Liver (tissue), 9 donors: ENCODE measurements around the gene BTBD6. TPM values are rescaled to one million over a fixed set of nuclear protein-coding genes. Genes with fewer than 3 reads are reported as not detected.

Experiments
- DNase-seq: peaks from one replicate; pipeline ENCODE4 v3.0.0-alpha.2; 2017; ENCODE audit warnings: low spot score
- H3K27ac ChIP-seq, 2 donors: one replicate each; pipeline ENCODE4 v1.7.0; 2013; ENCODE audit warnings: inconsistent platforms in 2 of 2, low read length in 2 of 2, control low read depth in 1 of 2, low read depth in 1 of 2, mild to moderate bottlenecking in 1 of 2
- H3K27me3 ChIP-seq, 4 donors: one replicate each; pipeline versions ENCODE4 v1.6.1 to v1.7.0; 2013; ENCODE audit warnings: low read length in 3 of 4, inconsistent platforms in 1 of 4, mild to moderate bottlenecking in 1 of 4, moderate library complexity in 1 of 4; ENCODE audit not compliant: control insufficient read depth in 4 of 4, insufficient read depth in 4 of 4
- H3K36me3 ChIP-seq, 4 donors: one replicate each; pipeline versions ENCODE4 v1.6.1 to v1.7.0; 2013; ENCODE audit warnings: low read length in 3 of 4, mild to moderate bottlenecking in 3 of 4, low read depth in 1 of 4, moderate library complexity in 1 of 4; ENCODE audit not compliant: control insufficient read depth in 4 of 4, insufficient read depth in 3 of 4
- H3K4me1 ChIP-seq, 4 donors: one replicate each; pipeline versions ENCODE4 v1.6.1 to v1.7.0; 2013; ENCODE audit warnings: low read length in 3 of 4, mild to moderate bottlenecking in 3 of 4, moderate library complexity in 1 of 4; ENCODE audit not compliant: control insufficient read depth in 4 of 4, insufficient read depth in 4 of 4
- H3K4me3 ChIP-seq, 3 donors: one replicate each; pipeline versions ENCODE4 v1.6.1 to v1.7.0; 2013; ENCODE audit warnings: low read length in 3 of 3, control low read depth in 1 of 3, low read depth in 1 of 3, mild to moderate bottlenecking in 1 of 3
- H3K9ac ChIP-seq, 2 donors: one replicate each; pipeline ENCODE4 v1.7.0; 2013; ENCODE audit warnings: low read length in 2 of 2, mild to moderate bottlenecking in 2 of 2, moderate library complexity in 2 of 2, control low read depth in 1 of 2, low read depth in 1 of 2
- H3K9me3 ChIP-seq, 4 donors: one replicate each; pipeline versions ENCODE4 v1.6.1 to v1.7.0; 2013; ENCODE audit warnings: low read length in 3 of 4; ENCODE audit not compliant: control insufficient read depth in 4 of 4
- ATF3 ChIP-seq: IDR thresholded peaks from 2 replicates; pipeline ENCODE4 v1.6.1; 2016; ENCODE audit warnings: antibody characterized with exemption
- CTCF ChIP-seq: fragments of 150-350 bp; IDR thresholded peaks from 2 replicates; pipeline ENCODE4 v1.5.1; 2017; ENCODE audit warnings: improper control_type of control experiment, low read depth, low read length; ENCODE audit not compliant: missing input control
- EGR1 ChIP-seq, 2 donors: IDR thresholded peaks; 2 replicates each; pipeline ENCODE4 v1.6.1; 2016 to 2018; ENCODE audit warnings: antibody characterized with exemption in 2 of 2, low read depth in 2 of 2
- FOXA1 ChIP-seq: IDR thresholded peaks from 2 replicates; pipeline ENCODE4 v1.6.1; 2016; ENCODE audit warnings: antibody characterized with exemption
- FOXA2 ChIP-seq: IDR thresholded peaks from 2 replicates; pipeline ENCODE4 v1.6.1; 2016; ENCODE audit warnings: antibody characterized with exemption
- GABPA ChIP-seq, 2 donors: IDR thresholded peaks in 1 of 2; conservative IDR thresholded peaks in 1 of 2; 2 replicates each; pipeline ENCODE4 v1.6.1; 2016; ENCODE audit warnings: antibody characterized with exemption in 2 of 2, mild to moderate bottlenecking in 1 of 2, moderate library complexity in 1 of 2
- HNF4A ChIP-seq, 2 donors: conservative IDR thresholded peaks; 2 replicates each; pipeline ENCODE4 v1.6.1; 2016; ENCODE audit warnings: antibody characterized with exemption in 2 of 2, mild to moderate bottlenecking in 2 of 2
- HNF4G ChIP-seq: IDR thresholded peaks from 2 replicates; pipeline ENCODE4 v1.6.1; 2016; ENCODE audit warnings: antibody characterized with exemption
- JUND ChIP-seq, 2 donors: IDR thresholded peaks; 2 replicates each; pipeline ENCODE4 v1.6.1; 2016; ENCODE audit warnings: antibody characterized with exemption in 2 of 2
- MAX ChIP-seq: IDR thresholded peaks from 2 replicates; pipeline ENCODE4 v1.6.1; 2016; ENCODE audit warnings: antibody characterized with exemption
- NR2F2 ChIP-seq: IDR thresholded peaks from 2 replicates; pipeline ENCODE4 v1.6.1; 2016; ENCODE audit warnings: antibody characterized with exemption
- RAD21 ChIP-seq, 2 donors: IDR thresholded peaks; 2 replicates each; pipeline ENCODE4 v1.6.1; 2016; ENCODE audit warnings: antibody characterized with exemption in 2 of 2, mild to moderate bottlenecking in 2 of 2
- REST ChIP-seq: IDR thresholded peaks from 2 replicates; pipeline ENCODE4 v1.6.1; 2016; ENCODE audit warnings: antibody characterized with exemption, mild to moderate bottlenecking
- RXRA ChIP-seq, 2 donors: IDR thresholded peaks; 2 replicates each; pipeline ENCODE4 v1.6.1; 2017 to 2018; ENCODE audit warnings: antibody characterized with exemption in 2 of 2, mild to moderate bottlenecking in 1 of 2
- SP1 ChIP-seq: IDR thresholded peaks from 2 replicates; pipeline ENCODE4 v1.6.1; 2018; ENCODE audit warnings: antibody characterized with exemption, mild to moderate bottlenecking
- TAF1 ChIP-seq: conservative IDR thresholded peaks from 2 replicates; pipeline ENCODE4 v1.6.1; 2016; ENCODE audit warnings: antibody characterized with exemption, mild to moderate bottlenecking
- YY1 ChIP-seq: IDR thresholded peaks from 2 replicates; pipeline ENCODE4 v1.6.1; 2016; ENCODE audit warnings: antibody characterized with exemption, mild to moderate bottlenecking
- ZBTB33 ChIP-seq: IDR thresholded peaks from 2 replicates; pipeline ENCODE4 v1.6.1; 2016; ENCODE audit warnings: antibody characterized with exemption
- WGBS: extraction: QIAGEN DNeasy Blood & Tissue Kit; methylation state at CpG from one replicate; pipeline ENCODE4 v1.1.7; 2013; 5-methylcytosine and 5-hydroxymethylcytosine counted together
- polyA plus RNA-seq, 2 donors: library from polyadenylated mRNA; stranded (reverse) in 1 of 2; unstranded in 1 of 2; fragments of 200-250 nt in 1 of 2; fragments of >200 nt in 1 of 2; fragmentation: Nextera tagmentation in 1 of 2; extraction: Ambion mirVana in 1 of 2; gene quantifications; one replicate each; pipeline versions ENCODE4 v1.2.1 to v1.2.3, GENCODE V29; 2013 to 2015
- total RNA-seq, 2 donors: library from RNA; depleted of rRNA; stranded (reverse); fragments of >200 nt; gene quantifications; one replicate each; pipeline ENCODE4 v1.2.3, GENCODE V29; 2014
- donor health status: healthy.
- donor health status: healthy.
- donor health status: healthy.
- donor health status: healthy.
- donor health status: healthy.

The BTBD6 gene
- total and polyA plus RNA-seq, 4 donors = 5.8 to 18.1 (median 16.7) TPM

GRCh38 chr14:105256292-105256960, 8.1 kb downstream of the BTBD6 start:
- 98% methylated on average over 19 of the region's 19 CpGs for WGBS
- H3K9me3 ChIP-seq = no peaks in the 10 kb centered on the region
- peaks cover 0 to 14% (median 4%) of the 10 kb centered on the region in 4 donors for H3K36me3 ChIP-seq
- H3K4me1 ChIP-seq = no peaks in the 10 kb centered on the region
- no peak overlapping the region for H3K9ac ChIP-seq
- no peak overlapping the region for H3K27ac ChIP-seq
- no peak for DNase-seq
- H3K27me3 ChIP-seq = no peaks in the 10 kb centered on the region
- TF ChIP-seq JUND (IDR thresholded peaks at IDR 0.05) = no peak
- no peak for TF ChIP-seq SP1
- TF ChIP-seq CTCF = no peak
- no peak for TF ChIP-seq GABPA (IDR thresholded peaks at IDR 0.05 in 1 of 2, conservative IDR thresholded peaks at IDR 0.05 in 1 of 2)
- no peak for TF ChIP-seq FOXA1
- no peak overlapping the region for H3K4me3 ChIP-seq

- Histone ChIP-seq H3K27me3 (no peaks in the 10 kb centered on the region), H3K4me1 (no peaks in the 10 kb centered on the region), H3K9ac (no peak overlapping the region), H3K27ac (no peak overlapping the region), H3K9me3 (no peaks in the 10 kb centered on the region), H3K4me3 (no peak overlapping the region), H3K36me3 (peaks cover 0 to 5% (median 0%) of the 10 kb centered on the region in 4 donors)
- WGBS = 89% methylated on average over 15 of the region's 15 CpGs
- TF ChIP-seq CTCF (no peak), HNF4G (no peak), REST (no peak), RXRA (IDR thresholded peaks at IDR 0.05) (no peak), FOXA2 (no peak), TAF1 (no peak), GABPA (IDR thresholded peaks at IDR 0.05 in 1 of 2, conservative IDR thresholded peaks at IDR 0.05 in 1 of 2) (no peak), ZBTB33 (no peak), YY1 (no peak), HNF4A (conservative IDR thresholded peaks at IDR 0.05) (no peak), FOXA1 (no peak), JUND (IDR thresholded peaks at IDR 0.05) (no peak), NR2F2 (no peak), RAD21 (IDR thresholded peaks at IDR 0.05) (no peak), SP1 (no peak), MAX (no peak), EGR1 (IDR thresholded peaks at IDR 0.05; ENCODE audit: low read depth in 2 of 2) (no peak), ATF3 (no peak)
- DNase-seq = no peak
Observed at GRCh38 chr14:105257464-105257863, 9.1 kb downstream of the BTBD6 start.
